ENCODE measurements around the gene ATP13A5. TPM values are rescaled to one million over a fixed set of nuclear protein-coding genes. Genes with fewer than 3 reads are reported as not detected.
A peak's percentile ranks its signal among the peaks of the same experiment; 100 is the strongest.

Gene ATP13A5
- total and polyA plus RNA-seq, 8 donors, result 0.55 to 2.0 TPM; not detected in 6

DNA sequence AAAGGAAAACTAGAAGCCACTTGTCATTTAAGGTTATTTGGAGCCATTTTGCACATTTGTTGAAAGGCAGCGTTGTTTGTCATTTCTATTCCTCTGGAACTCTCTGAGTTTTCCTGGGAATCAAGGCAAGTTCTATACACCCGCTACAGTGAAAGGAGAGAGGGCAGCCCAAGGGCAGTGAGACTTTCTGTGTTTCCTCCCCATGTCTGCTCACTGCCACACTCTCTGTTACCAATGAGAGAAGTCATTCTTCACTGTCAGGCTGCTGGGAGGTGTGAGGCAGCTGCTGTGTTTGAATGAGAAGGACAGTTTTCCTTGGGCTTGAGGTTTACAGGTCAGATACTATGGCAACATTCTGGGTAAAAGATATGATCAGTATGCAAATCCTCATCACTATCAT lies 36.0 kb downstream of the ATP13A5 start:
- 51 to 63% (median 60%) methylated on average over 2 of the region's 2 CpGs for WGBS, 5 donors

DNA sequence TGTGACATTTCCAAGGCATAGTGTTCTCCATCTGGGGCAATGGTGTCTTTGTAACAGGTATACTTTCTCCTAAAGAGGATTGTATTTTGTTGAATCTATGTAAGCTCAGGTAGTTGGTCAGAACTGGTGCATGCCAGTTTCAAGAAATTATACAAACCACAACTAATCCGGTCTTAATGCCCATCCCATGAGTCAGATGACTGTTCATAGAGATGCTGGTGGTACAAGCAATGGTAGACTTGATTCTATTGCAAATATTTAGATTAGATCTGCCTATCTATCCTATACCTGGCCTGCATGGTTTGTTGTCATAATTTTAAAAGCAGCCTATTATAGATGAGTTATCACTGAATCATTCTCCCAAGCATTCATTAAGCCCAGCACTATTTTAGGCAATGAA lies 43.5 kb downstream of the ATP13A5 start:
- H3K9me3 ChIP-seq, result no peaks in the 10 kb centered on the region
- WGBS, 5 donors, result 70 to 86% (median 77%) methylated on average over 1 of the region's 1 CpG
- H3K27me3 ChIP-seq, result no peaks in the 10 kb centered on the region
- H3K27ac ChIP-seq, result no peak overlapping the region
- TF ChIP-seq POLR2AphosphoS5 (IDR thresholded peaks at IDR 0.05), result no peak
- no peak for TF ChIP-seq EP300 (IDR thresholded peaks at IDR 0.05)
- no peak for TF ChIP-seq POLR2A (IDR thresholded peaks at IDR 0.05)
- TF ChIP-seq, protein P1, sequence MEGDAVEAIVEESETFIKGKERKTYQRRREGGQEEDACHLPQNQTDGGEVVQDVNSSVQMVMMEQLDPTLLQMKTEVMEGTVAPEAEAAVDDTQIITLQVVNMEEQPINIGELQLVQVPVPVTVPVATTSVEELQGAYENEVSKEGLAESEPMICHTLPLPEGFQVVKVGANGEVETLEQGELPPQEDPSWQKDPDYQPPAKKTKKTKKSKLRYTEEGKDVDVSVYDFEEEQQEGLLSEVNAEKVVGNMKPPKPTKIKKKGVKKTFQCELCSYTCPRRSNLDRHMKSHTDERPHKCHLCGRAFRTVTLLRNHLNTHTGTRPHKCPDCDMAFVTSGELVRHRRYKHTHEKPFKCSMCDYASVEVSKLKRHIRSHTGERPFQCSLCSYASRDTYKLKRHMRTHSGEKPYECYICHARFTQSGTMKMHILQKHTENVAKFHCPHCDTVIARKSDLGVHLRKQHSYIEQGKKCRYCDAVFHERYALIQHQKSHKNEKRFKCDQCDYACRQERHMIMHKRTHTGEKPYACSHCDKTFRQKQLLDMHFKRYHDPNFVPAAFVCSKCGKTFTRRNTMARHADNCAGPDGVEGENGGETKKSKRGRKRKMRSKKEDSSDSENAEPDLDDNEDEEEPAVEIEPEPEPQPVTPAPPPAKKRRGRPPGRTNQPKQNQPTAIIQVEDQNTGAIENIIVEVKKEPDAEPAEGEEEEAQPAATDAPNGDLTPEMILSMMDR (IDR thresholded peaks at IDR 0.05), result no peak
- no peak overlapping the region for H3K4me3 ChIP-seq
- no peak for DNase-seq
- no peaks in the 10 kb centered on the region for H3K4me1 ChIP-seq
- intact Hi-C loops (cut with DNase I; ENCODE audit: low total_unique reads), result no loop called here
- H3K36me3 ChIP-seq, result no peaks in the 10 kb centered on the region

More for the DNA sequence above, 36.0 kb downstream of the ATP13A5 start:
- Histone ChIP-seq H3K4me3 (no peak overlapping the region), H3K4me1 (no peaks in the 10 kb centered on the region), H3K36me3 (no peaks in the 10 kb centered on the region), H3K9me3 (no peaks in the 10 kb centered on the region), H3K27me3 (no peaks in the 10 kb centered on the region), H3K27ac (no peak overlapping the region)
- TF ChIP-seq, protein P1 (IDR thresholded peaks at IDR 0.05), result no peak
- TF ChIP-seq EP300 (IDR thresholded peaks at IDR 0.05) (no peak), POLR2AphosphoS5 (IDR thresholded peaks at IDR 0.05) (no peak), POLR2A (IDR thresholded peaks at IDR 0.05) (no peak)
- peak in 1 of 2 donors; percentile 25 for DNase-seq
- intact Hi-C loops (cut with DNase I; ENCODE audit: low total_unique reads), result no loop called here

DNA sequence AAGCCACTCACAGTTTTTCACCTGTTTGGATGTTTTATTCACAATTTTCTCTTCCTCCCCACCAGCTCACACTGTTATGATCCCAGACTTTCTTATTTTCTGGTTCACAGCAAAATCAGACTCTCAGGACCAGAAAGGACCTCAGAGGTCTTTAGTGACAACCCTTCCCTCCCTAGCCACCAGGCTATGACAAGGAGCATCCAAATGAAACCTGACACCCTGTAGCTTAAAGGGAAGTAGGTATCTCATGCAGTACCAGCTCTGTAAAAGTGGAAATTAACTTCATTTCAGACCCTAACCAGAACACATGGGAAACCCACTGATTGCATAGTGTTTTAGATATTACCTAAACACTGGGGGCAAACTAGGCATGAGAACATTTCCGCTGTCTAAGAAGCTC lies 45.3 kb downstream of the ATP13A5 start:
- no peak for DNase-seq
- WGBS, 5 donors, result 38 to 97% (median 88%) methylated on average over 1 of the region's 1 CpG
- no peak for TF ChIP-seq POLR2AphosphoS5 (IDR thresholded peaks at IDR 0.05)
- no peak for TF ChIP-seq POLR2A (IDR thresholded peaks at IDR 0.05)
- TF ChIP-seq, protein P1 (IDR thresholded peaks at IDR 0.05), result no peak
- no peak for TF ChIP-seq EP300 (IDR thresholded peaks at IDR 0.05)
- Histone ChIP-seq H3K36me3 (no peaks in the 10 kb centered on the region), H3K9me3 (no peaks in the 10 kb centered on the region), H3K4me1 (no peaks in the 10 kb centered on the region), H3K27ac (no peak overlapping the region), H3K27me3 (no peaks in the 10 kb centered on the region), H3K4me3 (no peak overlapping the region)
- intact Hi-C loops (cut with DNase I; ENCODE audit: low total_unique reads), result no loop called here

DNA sequence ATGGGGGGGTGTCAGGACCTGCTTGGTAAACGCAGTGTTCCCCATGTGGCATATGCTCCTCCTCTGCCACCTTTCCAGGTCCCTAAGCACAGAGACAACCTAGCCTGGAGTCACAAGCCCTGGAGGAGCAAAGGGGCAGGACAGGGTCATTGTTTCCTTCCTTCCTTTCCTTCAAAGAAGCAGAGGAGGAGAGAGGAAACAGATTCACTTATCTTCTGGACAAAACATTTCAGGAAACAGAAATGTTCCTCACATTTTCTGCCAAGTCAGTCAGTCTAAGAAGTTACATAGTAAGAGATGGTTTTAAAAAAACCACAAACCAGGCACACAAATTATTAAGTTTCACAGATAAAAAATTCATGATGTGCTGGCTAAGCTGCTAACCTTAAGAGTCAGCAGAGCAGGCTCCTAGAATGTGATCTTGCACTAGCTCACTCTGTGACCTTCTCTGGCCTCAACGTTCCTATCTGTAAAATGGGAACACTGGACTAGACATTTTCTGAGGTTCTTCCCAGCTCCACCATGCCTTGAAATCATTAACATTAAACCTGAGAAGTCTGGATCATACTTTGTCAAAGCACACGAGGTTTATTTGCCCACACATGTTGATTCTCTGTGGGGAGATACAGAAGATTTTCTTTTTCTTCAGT lies 47.9 kb downstream of the ATP13A5 start:
- Histone ChIP-seq H3K36me3 (no peaks in the 10 kb centered on the region), H3K9me3 (no peaks in the 10 kb centered on the region), H3K27ac (no peak overlapping the region), H3K4me3 (no peak overlapping the region), H3K4me1 (no peaks in the 10 kb centered on the region), H3K27me3 (no peaks in the 10 kb centered on the region)
- WGBS, 5 donors, result 65 to 76% (median 72%) methylated on average over 3 of the region's 3 CpGs
- DNase-seq, result no peak
- intact Hi-C loops (cut with DNase I; ENCODE audit: low total_unique reads), result no loop called here
- TF ChIP-seq EP300 (IDR thresholded peaks at IDR 0.05), result no peak
- no peak for TF ChIP-seq POLR2AphosphoS5 (IDR thresholded peaks at IDR 0.05)
- TF ChIP-seq, protein P1 (IDR thresholded peaks at IDR 0.05), result no peak
- TF ChIP-seq POLR2A (IDR thresholded peaks at IDR 0.05), result no peak
